ENCODE measurements around the gene SMPD4.
"Not testable (repeated sequence)": the region's sequence is repeated elsewhere in the genome, so short reads cannot be mapped to it uniquely, and the experiment has no call there.

SMPD4 gene

DNA sequence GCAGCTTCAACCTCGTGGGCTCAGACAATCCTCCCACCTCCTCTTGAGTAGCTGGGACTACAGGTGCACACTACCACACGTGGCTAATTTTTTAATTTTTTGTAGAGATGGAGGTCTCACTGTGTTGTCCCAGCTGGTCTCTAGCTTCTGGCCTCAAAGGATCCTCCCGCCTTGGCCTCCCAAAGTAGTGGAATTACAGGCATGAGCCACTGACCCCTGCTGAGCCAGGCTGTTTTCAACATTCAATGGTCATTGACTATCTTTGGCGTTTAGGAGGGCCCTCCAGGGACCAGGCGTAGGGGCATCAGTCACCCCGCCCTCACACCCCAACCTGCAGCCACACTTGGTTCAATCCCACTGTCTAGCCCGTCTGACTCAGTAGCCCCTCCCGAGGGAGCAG lies 5.9 kb upstream of the SMPD4 start:
- in situ Hi-C loops (cut with MboI; ENCODE audit: low sequenced_read_pairs), result no loop called here

DNA sequence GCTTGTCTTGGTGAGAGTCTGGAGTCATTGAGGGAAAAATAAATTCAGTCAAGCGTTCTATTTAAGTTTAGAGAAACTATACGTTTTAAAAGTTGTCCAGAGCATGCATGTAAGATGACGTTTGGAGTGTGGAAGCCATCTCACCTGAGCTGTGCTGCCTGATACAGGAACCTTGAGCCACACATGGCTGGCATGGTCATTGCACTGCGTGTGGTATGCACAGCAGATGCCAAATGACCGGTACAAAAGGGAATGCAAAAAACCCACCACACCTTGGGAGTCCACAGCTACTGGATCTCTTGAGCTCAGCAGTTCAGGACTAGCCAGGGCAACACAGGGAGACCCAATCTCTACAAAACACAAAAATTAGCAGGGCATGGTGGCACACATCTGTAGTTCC lies 5.0 kb upstream of the SMPD4 start:
- in situ Hi-C loops (cut with MboI; ENCODE audit: low sequenced_read_pairs), result no loop called here

DNA sequence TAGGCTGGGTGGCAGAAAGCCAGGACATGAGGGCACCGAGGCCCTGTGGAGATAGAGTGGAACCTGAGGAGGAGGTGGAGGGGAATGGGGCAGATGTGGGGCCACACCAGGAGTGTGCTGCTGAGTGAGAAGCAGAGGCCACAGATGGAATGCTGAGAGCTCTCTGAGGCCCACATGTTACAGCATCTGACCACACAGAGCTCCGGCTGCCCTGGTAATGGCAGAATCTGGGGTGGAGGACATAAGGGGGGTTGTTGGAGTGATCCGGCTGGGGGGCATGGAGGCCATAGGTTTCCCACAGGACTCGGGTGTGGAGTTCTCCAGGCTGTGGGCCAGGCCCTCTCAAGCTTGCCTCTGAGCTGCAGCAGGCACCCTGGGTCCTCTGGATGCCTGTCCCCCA lies 4.5 kb upstream of the SMPD4 start:
- in situ Hi-C loops (cut with MboI; ENCODE audit: low sequenced_read_pairs), result no loop called here

DNA sequence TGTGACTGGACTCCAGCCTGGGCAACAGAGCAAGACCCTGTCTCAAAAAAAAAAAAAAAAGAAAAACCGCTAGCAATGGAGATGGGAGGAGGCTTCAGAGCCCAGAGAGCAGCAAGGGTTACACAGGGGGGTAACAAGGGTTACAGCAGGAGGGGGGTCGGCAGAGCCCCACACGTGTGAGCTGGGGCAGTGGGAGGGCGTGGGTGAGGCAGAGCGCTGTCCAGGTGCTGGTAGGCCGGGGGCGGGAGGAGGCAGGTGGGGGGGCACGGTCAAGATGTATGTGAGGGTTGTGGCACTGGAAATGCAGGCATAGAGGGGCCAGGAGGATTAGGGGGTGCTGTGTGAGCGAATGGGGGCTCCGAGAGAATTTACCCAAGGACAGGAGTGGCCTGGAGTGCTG lies 4.0 kb upstream of the SMPD4 start:
- in situ Hi-C loops (cut with MboI; ENCODE audit: low sequenced_read_pairs), result no loop called here

DNA sequence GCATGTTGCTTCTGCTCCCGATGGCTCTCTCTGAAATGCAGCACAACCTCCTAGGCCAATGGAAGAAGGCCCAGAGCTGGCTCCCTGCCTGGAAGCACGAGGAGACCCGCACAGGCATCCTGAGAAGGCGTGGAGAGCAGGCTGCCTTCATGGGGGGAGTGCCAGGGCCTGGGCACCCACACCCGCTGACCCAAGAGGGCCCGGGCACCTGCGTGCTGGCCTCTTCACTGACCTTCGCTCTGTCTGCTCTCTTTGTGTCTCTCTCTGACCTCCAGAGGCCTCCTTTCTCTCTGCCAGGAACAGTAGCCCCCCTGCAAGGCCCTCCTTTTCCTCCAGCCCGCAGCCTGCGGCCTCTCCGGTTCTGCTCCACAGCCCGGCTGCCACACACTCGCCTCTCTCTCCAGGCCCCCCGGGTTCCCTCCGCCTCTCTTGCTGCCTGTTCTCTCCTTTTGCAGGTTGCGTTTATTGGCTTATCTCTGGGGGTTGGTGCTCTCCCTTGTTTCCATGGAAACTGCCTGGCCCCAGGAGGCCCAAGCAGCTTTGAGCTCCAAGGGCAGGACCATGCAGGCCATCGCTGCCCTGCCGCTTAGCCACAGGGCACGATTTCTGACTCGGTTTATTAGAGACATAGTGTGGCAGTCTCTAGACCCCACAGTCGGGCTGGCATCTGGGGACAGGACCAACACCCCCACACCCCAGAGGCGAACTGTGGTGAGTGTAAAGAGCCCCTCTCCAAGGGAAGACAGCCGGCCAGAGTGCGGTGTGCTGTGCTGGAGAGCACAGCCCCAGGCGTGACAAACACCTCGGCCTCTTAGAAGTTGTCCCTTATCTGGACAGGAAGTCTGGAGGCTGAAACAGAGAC lies 2.3 kb upstream of the SMPD4 start:
- in situ Hi-C loops (cut with MboI; ENCODE audit: low sequenced_read_pairs), result no loop called here

DNA sequence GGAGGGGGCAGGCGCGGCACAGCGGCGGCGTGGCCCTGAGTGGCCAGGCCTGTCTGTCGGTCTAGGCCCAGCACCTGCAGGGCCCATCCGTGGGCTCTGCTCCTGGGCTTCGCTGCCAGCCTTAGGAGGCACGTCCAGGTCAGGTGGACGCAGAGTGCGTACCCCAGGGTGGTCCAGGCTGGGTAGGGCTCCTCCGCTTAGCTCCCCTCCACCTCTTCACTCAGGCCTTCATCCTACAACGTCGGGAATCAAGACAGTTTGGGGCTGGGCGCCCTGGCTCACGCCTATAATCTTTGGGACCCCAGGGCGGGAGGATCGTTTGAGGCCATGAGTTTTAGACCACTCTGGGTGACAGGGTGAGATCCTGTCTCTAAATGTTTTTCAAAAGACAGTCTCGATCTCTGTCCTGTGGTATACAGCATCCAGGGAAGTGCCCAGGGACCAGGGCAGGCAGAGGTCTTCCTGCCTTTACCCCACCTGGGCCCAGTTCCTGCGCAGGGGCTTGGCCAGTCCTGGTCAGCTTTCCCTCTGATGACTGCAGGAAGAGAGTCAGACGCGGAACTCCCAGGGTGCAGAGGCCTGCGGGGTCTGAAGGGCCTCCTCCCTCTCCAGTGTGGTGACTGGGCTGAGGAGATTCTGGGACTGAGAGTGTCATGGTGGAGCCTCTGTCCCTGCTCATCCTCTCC lies 1.6 kb upstream of the SMPD4 start:
- in situ Hi-C loops (cut with MboI; ENCODE audit: low sequenced_read_pairs), result not testable (repeated sequence)

DNA sequence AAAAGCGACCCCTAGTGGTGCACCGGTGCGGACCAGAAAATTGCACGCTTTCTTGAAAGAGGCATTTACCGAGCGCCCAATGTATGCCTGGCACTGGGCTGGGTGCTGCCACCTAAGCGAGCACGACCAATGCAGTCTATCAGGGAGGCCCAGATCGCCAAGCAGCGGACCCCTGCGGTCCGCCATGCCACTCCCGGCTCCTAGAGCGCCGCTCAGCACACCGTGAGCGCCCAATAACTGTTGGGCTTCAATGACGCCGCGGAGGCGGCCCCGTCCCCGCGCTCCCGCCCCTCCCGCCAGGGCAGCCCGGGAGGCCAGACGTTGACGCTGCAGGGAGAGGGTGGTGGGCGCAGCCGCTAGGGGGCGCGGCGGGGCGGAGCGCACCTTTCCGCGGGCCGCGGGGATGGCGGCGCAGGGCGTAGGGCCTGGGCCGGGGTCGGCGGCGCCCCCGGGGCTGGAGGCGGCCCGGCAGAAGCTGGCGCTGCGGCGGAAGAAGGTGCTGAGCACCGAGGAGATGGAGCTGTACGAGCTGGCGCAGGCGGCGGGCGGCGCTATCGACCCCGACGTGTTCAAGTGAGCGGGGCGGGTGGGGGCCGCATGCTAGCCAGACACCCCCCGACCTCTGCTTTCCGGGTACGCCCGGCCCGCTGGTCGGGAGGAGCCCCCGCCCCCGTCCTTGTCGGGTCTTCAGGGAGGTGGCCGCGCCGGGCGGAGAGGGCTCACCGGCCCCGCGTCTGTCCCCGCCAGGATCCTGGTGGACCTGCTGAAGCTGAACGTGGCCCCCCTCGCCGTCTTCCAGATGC lies 679 bp upstream of the SMPD4 start, which contains the start of gene MZT2B:
TSS of gene MZT2B (plus strand) at position 383 of the 803 bp plus-strand sequence. CDS start at position 404, 21 bp downstream.
- in situ Hi-C loops (cut with MboI; ENCODE audit: low sequenced_read_pairs), result not testable (repeated sequence)

DNA sequence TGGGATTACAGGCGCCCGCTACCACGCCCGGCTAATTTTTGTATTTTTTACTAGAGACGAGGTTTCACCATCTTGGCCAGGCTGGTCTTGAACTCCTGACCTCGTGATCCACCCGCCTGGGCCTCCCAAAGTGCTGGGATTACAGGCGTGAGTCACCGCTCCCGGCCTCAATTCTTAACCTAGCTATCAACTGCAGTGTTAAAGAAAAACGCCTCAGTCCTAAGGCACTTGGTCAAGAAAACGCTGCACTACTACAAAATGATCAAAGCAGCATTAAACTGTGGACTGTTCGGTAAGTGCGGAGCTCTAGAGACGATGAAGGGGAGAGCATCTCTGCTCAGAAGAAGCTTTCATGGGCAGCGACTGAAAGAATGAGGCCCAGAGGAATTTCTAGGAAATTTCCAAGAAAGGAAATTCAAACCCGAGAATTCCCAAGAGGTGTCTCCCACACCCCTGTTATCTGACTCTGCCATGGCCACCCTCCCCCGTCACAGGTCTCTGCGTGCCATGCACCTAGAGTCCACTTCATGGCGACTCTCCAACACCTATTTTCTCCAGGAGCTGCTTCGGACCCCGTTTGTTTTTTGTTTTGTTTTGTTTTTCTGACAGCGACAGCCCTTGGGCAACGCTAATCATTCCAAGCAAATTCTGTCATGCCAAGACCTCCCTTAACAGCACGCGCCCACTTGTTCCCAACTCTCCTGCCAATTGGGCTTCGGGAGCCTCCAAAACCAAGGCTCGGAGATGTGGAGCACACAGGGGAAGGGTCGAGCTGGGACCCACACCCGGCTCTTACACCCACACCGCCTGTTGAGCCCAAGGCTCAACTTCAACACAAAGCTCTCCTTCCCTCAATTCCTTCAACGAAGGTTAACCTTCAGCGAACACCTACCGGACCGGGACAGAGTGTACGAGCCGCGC lies 738 bp downstream of the SMPD4 start:
- in situ Hi-C loops (cut with MboI; ENCODE audit: low sequenced_read_pairs), result not testable (repeated sequence)

DNA sequence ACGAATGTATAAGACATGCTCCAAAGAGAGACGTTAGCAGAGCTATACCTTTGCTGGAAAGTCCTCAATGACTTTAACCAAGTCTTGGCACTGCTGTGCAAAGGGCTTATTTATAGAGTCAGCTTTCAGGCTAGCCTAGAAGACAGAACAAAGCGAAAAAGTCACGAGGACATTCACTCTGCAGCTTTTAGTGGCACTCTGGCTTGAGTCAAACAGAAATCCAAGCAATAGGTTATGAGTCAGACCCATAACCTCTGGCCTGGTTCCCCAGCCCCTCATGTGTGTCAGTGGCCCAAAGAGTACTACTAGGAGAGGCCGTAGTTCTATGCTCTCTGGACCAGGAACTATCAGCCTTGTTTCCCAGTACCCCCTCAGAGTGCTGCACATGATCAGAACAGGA lies 6.5 kb downstream of the SMPD4 start:
- in situ Hi-C loops (cut with MboI; ENCODE audit: low sequenced_read_pairs), result not testable (repeated sequence)

DNA sequence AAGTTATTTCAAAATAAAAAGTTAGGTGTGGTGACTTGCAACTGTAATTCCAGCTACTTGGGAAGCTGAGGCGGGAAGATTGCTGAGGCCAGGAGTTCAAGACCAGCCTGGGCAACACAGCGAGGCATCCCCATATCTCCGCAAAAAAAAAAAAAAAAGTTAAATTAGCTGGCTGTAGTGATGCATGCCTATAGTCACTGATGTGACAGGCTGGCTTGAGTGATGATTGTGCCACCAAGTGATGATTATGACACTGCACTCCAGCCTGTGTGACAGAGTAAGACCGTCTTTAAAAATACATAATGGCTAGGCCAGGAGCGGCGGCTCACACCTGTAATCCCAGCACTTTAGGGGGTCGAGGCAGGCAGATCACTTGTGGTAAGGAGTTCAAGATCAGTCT lies 11.5 kb downstream of the SMPD4 start:
- in situ Hi-C loops (cut with MboI; ENCODE audit: low sequenced_read_pairs), result no loop called here

DNA sequence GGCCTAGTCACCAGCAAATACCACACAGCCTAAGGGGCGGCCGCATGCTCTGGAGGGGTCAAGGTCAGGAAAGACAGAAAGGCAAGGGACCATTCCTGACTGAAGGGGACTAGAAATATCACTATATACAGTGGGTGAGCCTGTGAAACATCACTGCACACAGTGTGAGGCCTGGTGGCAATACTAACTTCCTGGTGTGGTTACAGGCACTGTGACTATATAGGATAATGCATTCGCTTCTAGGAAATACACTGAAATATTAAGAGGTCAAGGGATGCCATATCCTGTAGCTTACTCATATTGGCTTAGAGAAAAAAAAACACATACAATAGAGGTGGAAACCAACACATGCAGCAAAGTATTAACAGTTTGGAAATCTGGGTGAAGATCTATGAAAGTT lies 12.2 kb downstream of the SMPD4 start:
- in situ Hi-C loops (cut with MboI; ENCODE audit: low sequenced_read_pairs), result not testable (repeated sequence)

DNA sequence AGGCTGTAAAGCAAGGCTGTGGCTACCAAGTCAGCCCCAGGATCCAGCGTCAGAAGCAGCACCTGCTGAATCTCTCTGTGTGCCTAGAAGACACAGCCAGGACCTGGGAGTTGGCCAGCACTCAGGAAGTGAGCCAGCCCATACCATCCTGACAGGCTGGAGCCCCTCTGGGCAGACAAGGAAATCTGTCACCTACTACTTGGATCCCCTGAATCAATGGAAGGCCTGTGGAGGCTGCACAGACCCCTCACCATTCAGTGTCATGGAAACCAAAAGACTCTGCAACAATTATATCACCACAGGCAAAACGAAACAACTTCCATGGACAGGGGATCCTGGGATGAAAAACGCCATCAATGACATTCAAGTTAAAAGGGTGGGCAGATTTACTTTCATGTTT lies 14.8 kb downstream of the SMPD4 start:
- in situ Hi-C loops (cut with MboI; ENCODE audit: low sequenced_read_pairs), result not testable (repeated sequence)

DNA sequence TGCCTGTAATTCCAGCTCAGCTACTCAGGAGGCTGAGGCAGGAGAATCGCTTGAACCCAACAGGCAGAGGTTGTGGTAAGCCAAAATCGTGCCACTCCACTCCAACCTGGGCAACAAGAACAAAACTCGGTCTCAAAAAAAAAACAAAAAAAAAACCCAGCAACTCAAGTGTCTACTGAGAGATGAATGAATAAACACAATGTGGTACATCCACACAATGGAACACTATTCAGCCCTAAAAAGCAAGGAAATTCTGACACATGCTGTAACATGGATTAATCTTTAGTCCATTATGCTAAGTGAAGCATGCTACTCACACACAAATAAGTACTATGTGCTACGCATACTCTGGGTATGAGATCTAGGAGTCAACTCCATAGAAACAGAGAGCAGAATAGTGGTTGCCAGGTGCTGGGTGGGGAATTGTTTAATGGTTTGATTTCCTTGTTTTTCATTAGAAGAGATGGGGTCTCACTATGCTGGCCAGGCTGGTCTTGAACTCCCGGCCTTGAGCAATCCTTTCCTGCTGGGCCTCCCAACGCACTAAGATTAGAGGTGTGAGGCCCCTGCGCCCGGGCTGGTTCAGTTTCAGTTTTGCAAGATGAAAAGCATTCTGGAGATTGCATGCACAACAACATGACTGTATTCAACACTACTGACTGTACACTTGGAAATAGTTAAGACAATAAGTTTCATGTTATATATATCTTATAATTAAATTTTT lies 15.9 kb downstream of the SMPD4 start:
- in situ Hi-C loops (cut with MboI; ENCODE audit: low sequenced_read_pairs), result no loop called here

DNA sequence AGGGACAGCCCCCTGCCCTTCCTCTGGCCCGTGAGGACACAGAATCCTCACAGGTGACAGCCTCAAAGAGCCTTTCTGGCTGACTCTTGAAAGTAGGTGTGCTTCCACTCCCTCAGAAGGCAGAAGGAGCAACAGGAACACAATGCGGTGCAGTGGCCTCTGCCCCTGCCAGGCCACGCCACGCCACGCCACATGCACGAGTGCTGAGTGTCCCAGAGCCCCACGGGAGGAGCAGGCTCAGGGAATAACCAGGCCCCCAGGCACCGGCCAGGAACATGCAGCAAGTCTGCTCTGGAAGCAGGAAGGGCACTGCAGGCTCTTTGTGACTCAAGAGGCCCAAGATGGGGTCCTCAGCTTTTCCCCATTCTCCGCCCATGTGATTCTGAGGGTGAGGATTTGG lies 18.4 kb downstream of the SMPD4 start:
- in situ Hi-C loops (cut with MboI; ENCODE audit: low sequenced_read_pairs), result no loop called here

DNA sequence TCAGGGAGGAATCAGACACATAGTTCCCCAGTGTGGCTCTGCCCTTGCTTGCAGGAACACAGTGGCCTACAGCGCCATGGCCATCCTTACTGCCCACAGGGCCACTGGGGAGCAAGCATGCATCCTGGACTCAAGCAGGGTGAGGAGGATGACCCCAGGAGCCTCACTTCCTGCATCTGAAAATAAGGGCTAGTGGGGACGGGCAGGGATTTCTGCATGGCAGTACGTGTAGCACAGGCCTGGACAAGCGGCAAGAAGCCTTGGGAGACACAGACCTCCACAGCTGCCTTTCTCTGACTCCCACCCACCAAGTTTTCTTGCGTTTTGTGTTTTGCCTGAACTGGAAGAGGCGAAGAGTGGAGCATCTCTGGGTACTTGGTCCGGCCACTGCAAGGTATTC lies 18.9 kb downstream of the SMPD4 start:
- in situ Hi-C loops (cut with MboI; ENCODE audit: low sequenced_read_pairs), result not testable (repeated sequence)

DNA sequence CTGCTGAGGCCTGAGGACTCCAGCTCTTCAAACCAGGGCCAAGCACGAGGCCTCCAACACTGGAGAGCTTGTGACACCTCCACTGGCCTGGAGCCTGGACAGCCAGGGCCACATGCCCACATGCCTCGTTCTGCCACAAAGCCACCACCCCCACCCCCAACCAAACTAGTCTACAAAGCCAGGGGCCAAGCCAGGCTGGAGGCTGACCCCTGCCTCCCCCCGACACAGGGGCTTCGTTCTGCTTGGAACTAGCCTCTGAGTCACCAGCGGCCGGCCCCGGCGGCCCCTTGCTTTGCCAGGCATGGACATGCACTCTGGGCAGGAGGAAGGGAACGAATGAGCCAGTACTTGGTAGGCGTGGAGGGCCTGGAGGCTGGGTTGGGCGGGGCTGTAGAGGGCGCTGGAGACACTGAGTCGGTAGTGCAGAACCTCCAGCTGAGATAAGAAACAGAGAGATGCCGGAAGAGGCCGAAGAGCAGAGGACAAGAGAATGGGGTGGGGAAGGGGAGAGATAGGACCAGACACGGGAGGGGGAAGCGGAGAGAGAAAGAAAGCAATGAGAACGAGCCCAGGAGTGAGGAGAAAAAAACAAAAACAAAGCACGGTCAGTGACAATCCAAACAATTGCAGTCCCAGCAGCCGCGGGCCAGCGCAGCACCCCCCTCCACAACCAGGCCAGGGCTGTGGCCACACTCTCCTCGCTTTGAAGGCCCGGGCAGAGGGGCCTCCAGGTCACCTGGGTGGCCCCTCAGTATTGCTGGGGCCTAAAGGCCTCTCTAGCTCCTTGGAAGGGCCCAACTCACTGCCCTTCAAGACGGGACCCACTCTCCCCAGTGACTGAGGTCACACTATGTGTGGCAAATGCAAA lies 20.3 kb downstream of the SMPD4 start:
- in situ Hi-C loops (cut with MboI; ENCODE audit: low sequenced_read_pairs), result not testable (repeated sequence)

DNA sequence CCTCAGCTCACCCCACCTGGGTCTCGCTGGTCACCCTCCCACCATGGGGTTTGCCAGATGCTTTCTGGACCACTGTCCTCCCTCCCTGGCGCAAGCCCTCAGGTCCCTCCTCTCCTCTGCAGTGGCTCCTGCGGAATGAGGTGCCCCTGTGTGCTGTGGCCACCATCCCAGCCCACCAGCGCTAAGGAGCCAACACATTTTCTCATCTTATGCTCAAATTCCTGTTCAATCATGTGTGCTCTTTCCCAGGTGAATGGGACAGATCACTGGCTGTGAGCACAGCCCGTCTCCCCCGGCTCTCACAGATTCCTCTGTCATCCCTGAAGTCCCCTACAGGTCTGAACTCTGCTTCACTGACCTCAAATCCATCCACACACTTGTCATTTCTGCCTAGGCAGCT lies 21.3 kb downstream of the SMPD4 start:
- in situ Hi-C loops (cut with MboI; ENCODE audit: low sequenced_read_pairs), result no loop called here

DNA sequence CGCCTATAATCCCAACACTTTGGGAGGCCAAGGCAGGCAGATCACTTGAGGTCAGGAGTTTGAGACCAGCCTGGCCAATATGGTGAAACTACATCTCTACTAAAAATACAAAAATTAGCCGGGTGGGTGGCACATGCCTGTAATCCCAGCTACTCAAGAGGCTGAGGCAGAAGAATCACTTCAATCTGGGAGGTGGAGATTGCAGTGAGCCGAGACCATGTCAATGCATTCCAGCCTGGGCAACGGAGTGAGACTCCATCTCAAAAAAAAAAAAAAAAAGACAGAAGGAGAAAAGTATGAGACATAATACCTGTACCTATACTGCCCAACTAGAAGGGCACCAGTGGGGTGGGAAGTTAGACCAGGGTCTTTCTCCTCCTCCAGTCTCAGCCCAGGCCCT lies 22.0 kb downstream of the SMPD4 start:
- in situ Hi-C loops (cut with MboI; ENCODE audit: low sequenced_read_pairs), result loop anchor here (10.0 kb wide), 1 partner anchor 175 kb away; no protein-coding TSS in a partner anchor

DNA sequence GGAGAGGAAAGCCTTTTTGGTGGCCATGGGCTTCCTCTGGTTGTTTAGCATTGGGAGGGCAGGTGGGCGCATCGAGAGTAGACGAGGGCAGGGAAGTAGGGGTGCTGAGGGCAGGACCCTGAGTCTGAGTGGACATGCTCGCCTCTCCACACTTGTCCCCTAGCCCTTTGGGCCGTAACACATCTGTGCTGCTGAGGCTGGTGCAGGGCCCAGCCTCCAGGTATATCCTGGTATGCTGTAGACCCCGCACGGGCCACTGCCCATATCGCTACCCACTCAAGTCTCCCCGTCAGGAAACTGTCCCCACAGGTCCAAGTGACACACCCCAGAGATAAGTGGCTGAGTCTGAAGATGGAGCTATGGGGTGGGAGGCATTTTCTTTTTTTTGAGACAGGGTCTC lies 22.8 kb downstream of the SMPD4 start:
- in situ Hi-C loops (cut with MboI; ENCODE audit: low sequenced_read_pairs), result loop anchor here (10.0 kb wide), 1 partner anchor 176 kb away; no protein-coding TSS in a partner anchor
